ENCODE data around the gene CARD10.

GRCh38 chr22:37558815-37559214, 39.6 kb upstream of the CARD10 start:
- no peak for TF ChIP-seq NFKB2 (CRISPR knock-in tag; IDR thresholded peaks at IDR 0.05; ENCODE audit: borderline replicate concordance)
- no peak for TF ChIP-seq JUN (CRISPR knock-in tag; IDR thresholded peaks at IDR 0.05)
- no peak for TF ChIP-seq POLR2A (IDR thresholded peaks at IDR 0.05; ENCODE audit: insufficient read depth in 1 of 2, low read depth in 2 of 2, low read length in 2 of 2)
- no peak for TF ChIP-seq CC2D1A (CRISPR knock-in tag; IDR thresholded peaks at IDR 0.05)
- TF ChIP-seq EZH2 (conservative IDR thresholded peaks at IDR 0.05; ENCODE audit: low read depth, low read length), result no peak
- no peak for TF ChIP-seq ZNF446 (CRISPR knock-in tag; IDR thresholded peaks at IDR 0.05)
- TF ChIP-seq BCLAF1 (IDR thresholded peaks at IDR 0.05), result no peak
- TF ChIP-seq CTCF (CRISPR knock-in tag; IDR thresholded peaks at IDR 0.05), result no peak
- TF ChIP-seq NR1H2 (CRISPR knock-in tag; IDR thresholded peaks at IDR 0.05; ENCODE audit: borderline replicate concordance, low read depth), result no peak
- no peak for TF ChIP-seq SNRNP70 (IDR thresholded peaks at IDR 0.05; ENCODE audit: low read depth, low read length)
- no peak for TF ChIP-seq RXRA (CRISPR knock-in tag; IDR thresholded peaks at IDR 0.05)

All from HepG2 (cell line).